Right renal cortex interstitium (tissue), 3 donors: ENCODE measurements around the gene MCUB. TPM values are rescaled to one million over a fixed set of nuclear protein-coding genes. Genes with fewer than 3 reads are reported as not detected.
"Not testable (repeated sequence)": the region's sequence is repeated elsewhere in the genome, so short reads cannot be mapped to it uniquely, and the experiment has no call there.

Source experiments
- DNase-seq, 3 donors: peaks; one replicate each; pipeline ENCODE4 v3.0.0-alpha.2; 2013; ENCODE audit warnings: low read depth in 3 of 3, low spot score in 2 of 3
- polyA plus RNA-seq, 3 donors: library from polyadenylated mRNA; unstranded; fragments of 120-200 nt; gene quantifications; one replicate each; pipeline ENCODE4 v1.2.1, GENCODE V29; 2013; ENCODE audit not compliant: insufficient read length in 3 of 3

MCUB gene
- 10 to 100 TPM in 1 of 3 donors, 1 to 10 TPM in 2; 7.5 to 11.3 (median 9.7) TPM for polyA plus RNA-seq

GRCh38 chr4:109559983-109560686 lies at the start of gene MCUB:
Gene MCUB (plus strand): TSS chr4:109560246. CDS start chr4:109560338, 92 bp downstream.
- DNase-seq: peak in 1 of 3 donors; percentile 56

- no peak for DNase-seq
These were observed 49.4 kb upstream of the MCUB start for GRCh38 chr4:109510687-109511086.

- no peak for DNase-seq
These were observed 48.6 kb upstream of the MCUB start for GRCh38 chr4:109511414-109511813.

GRCh38 chr4:109513368-109513767 lies 46.7 kb upstream of the MCUB start:
- DNase-seq: not testable (repeated sequence)

- DNase-seq: no peak
These were observed 27.9 kb upstream of the MCUB start for GRCh38 chr4:109532182-109532581.

- no peak for DNase-seq
These were observed 14.6 kb upstream of the MCUB start for GRCh38 chr4:109545401-109545800.

GRCh38 chr4:109547394-109547793 lies 12.7 kb upstream of the MCUB start:
- no peak for DNase-seq

GRCh38 chr4:109548655-109549054 lies 11.4 kb upstream of the MCUB start:
- DNase-seq: no peak

GRCh38 chr4:109552237-109552636 lies 7.8 kb upstream of the MCUB start:
- DNase-seq: no peak

- no peak for DNase-seq
These were observed 6.9 kb upstream of the MCUB start for GRCh38 chr4:109553130-109553529.

GRCh38 chr4:109554971-109555370 lies 5.1 kb upstream of the MCUB start:
- DNase-seq: no peak

GRCh38 chr4:109557433-109557832 lies 2.6 kb upstream of the MCUB start:
- no peak for DNase-seq

- DNase-seq: not testable (repeated sequence)
These were observed 2.0 kb upstream of the MCUB start for GRCh38 chr4:109558095-109558494.

GRCh38 chr4:109559625-109559982 lies 442 bp upstream of the MCUB start:
- DNase-seq: peak in 1 of 3 donors; percentile 19

- peak in 1 of 3 donors; percentile 26 for DNase-seq
These were observed 828 bp downstream of the MCUB start for GRCh38 chr4:109560687-109561461.

GRCh38 chr4:109562457-109563239 lies 2.6 kb downstream of the MCUB start:
- no peak for DNase-seq

GRCh38 chr4:109571494-109571893 lies 11.4 kb downstream of the MCUB start:
- DNase-seq: no peak

GRCh38 chr4:109572154-109572553 lies 12.1 kb downstream of the MCUB start:
- DNase-seq: no peak

- DNase-seq: no peak
These were observed 14.4 kb downstream of the MCUB start for GRCh38 chr4:109574443-109574850.

- no peak for DNase-seq
These were observed 15.1 kb downstream of the MCUB start for GRCh38 chr4:109574931-109575804.
